Liver (tissue), 9 donors: ENCODE measurements around the gene CWC22. TPM values are rescaled to one million over a fixed set of nuclear protein-coding genes. Genes with fewer than 3 reads are reported as not detected.

Experiments used
- DNase-seq: peaks from one replicate; pipeline ENCODE4 v3.0.0-alpha.2; 2017; ENCODE audit warnings: low spot score
- H3K27ac ChIP-seq, 2 donors: one replicate each; pipeline ENCODE4 v1.7.0; 2013; ENCODE audit warnings: inconsistent platforms in 2 of 2, low read length in 2 of 2, control low read depth in 1 of 2, low read depth in 1 of 2, mild to moderate bottlenecking in 1 of 2
- H3K27me3 ChIP-seq, 4 donors: one replicate each; pipeline versions ENCODE4 v1.6.1 to v1.7.0; 2013; ENCODE audit warnings: low read length in 3 of 4, inconsistent platforms in 1 of 4, mild to moderate bottlenecking in 1 of 4, moderate library complexity in 1 of 4; ENCODE audit not compliant: control insufficient read depth in 4 of 4, insufficient read depth in 4 of 4
- H3K36me3 ChIP-seq, 4 donors: one replicate each; pipeline versions ENCODE4 v1.6.1 to v1.7.0; 2013; ENCODE audit warnings: low read length in 3 of 4, mild to moderate bottlenecking in 3 of 4, low read depth in 1 of 4, moderate library complexity in 1 of 4; ENCODE audit not compliant: control insufficient read depth in 4 of 4, insufficient read depth in 3 of 4
- H3K4me1 ChIP-seq, 4 donors: one replicate each; pipeline versions ENCODE4 v1.6.1 to v1.7.0; 2013; ENCODE audit warnings: low read length in 3 of 4, mild to moderate bottlenecking in 3 of 4, moderate library complexity in 1 of 4; ENCODE audit not compliant: control insufficient read depth in 4 of 4, insufficient read depth in 4 of 4
- H3K4me3 ChIP-seq, 3 donors: one replicate each; pipeline versions ENCODE4 v1.6.1 to v1.7.0; 2013; ENCODE audit warnings: low read length in 3 of 3, control low read depth in 1 of 3, low read depth in 1 of 3, mild to moderate bottlenecking in 1 of 3
- H3K9ac ChIP-seq, 2 donors: one replicate each; pipeline ENCODE4 v1.7.0; 2013; ENCODE audit warnings: low read length in 2 of 2, mild to moderate bottlenecking in 2 of 2, moderate library complexity in 2 of 2, control low read depth in 1 of 2, low read depth in 1 of 2
- H3K9me3 ChIP-seq, 4 donors: one replicate each; pipeline versions ENCODE4 v1.6.1 to v1.7.0; 2013; ENCODE audit warnings: low read length in 3 of 4; ENCODE audit not compliant: control insufficient read depth in 4 of 4
- EGR1 ChIP-seq, 2 donors: IDR thresholded peaks; 2 replicates each; pipeline ENCODE4 v1.6.1; 2016 to 2018; ENCODE audit warnings: antibody characterized with exemption in 2 of 2, low read depth in 2 of 2
- FOXA2 ChIP-seq: IDR thresholded peaks from 2 replicates; pipeline ENCODE4 v1.6.1; 2016; ENCODE audit warnings: antibody characterized with exemption
- GABPA ChIP-seq, 2 donors: IDR thresholded peaks in 1 of 2; conservative IDR thresholded peaks in 1 of 2; 2 replicates each; pipeline ENCODE4 v1.6.1; 2016; ENCODE audit warnings: antibody characterized with exemption in 2 of 2, mild to moderate bottlenecking in 1 of 2, moderate library complexity in 1 of 2
- HNF4A ChIP-seq, 2 donors: conservative IDR thresholded peaks; 2 replicates each; pipeline ENCODE4 v1.6.1; 2016; ENCODE audit warnings: antibody characterized with exemption in 2 of 2, mild to moderate bottlenecking in 2 of 2
- HNF4G ChIP-seq: IDR thresholded peaks from 2 replicates; pipeline ENCODE4 v1.6.1; 2016; ENCODE audit warnings: antibody characterized with exemption
- NR2F2 ChIP-seq: IDR thresholded peaks from 2 replicates; pipeline ENCODE4 v1.6.1; 2016; ENCODE audit warnings: antibody characterized with exemption
- RAD21 ChIP-seq, 2 donors: IDR thresholded peaks; 2 replicates each; pipeline ENCODE4 v1.6.1; 2016; ENCODE audit warnings: antibody characterized with exemption in 2 of 2, mild to moderate bottlenecking in 2 of 2
- RXRA ChIP-seq, 2 donors: IDR thresholded peaks; 2 replicates each; pipeline ENCODE4 v1.6.1; 2017 to 2018; ENCODE audit warnings: antibody characterized with exemption in 2 of 2, mild to moderate bottlenecking in 1 of 2
- SP1 ChIP-seq: IDR thresholded peaks from 2 replicates; pipeline ENCODE4 v1.6.1; 2018; ENCODE audit warnings: antibody characterized with exemption, mild to moderate bottlenecking
- TAF1 ChIP-seq: conservative IDR thresholded peaks from 2 replicates; pipeline ENCODE4 v1.6.1; 2016; ENCODE audit warnings: antibody characterized with exemption, mild to moderate bottlenecking
- YY1 ChIP-seq: IDR thresholded peaks from 2 replicates; pipeline ENCODE4 v1.6.1; 2016; ENCODE audit warnings: antibody characterized with exemption, mild to moderate bottlenecking
- WGBS: extraction: QIAGEN DNeasy Blood & Tissue Kit; methylation state at CpG from one replicate; pipeline ENCODE4 v1.1.7; 2013; 5-methylcytosine and 5-hydroxymethylcytosine counted together
- polyA plus RNA-seq, 2 donors: library from polyadenylated mRNA; stranded (reverse) in 1 of 2; unstranded in 1 of 2; fragments of 200-250 nt in 1 of 2; fragments of >200 nt in 1 of 2; fragmentation: Nextera tagmentation in 1 of 2; extraction: Ambion mirVana in 1 of 2; gene quantifications; one replicate each; pipeline versions ENCODE4 v1.2.1 to v1.2.3, GENCODE V29; 2013 to 2015
- total RNA-seq, 2 donors: library from RNA; depleted of rRNA; stranded (reverse); fragments of >200 nt; gene quantifications; one replicate each; pipeline ENCODE4 v1.2.3, GENCODE V29; 2014
- TF ChIP-seq, protein P1 (sequence below): IDR thresholded peaks from 2 replicates; pipeline ENCODE4 v1.6.1; 2016; ENCODE audit warnings: antibody characterized with exemption
- TF ChIP-seq, protein P2 (sequence below): IDR thresholded peaks from 2 replicates; pipeline ENCODE4 v1.6.1; 2016; ENCODE audit warnings: antibody characterized with exemption
- TF ChIP-seq, protein P3 (sequence below): IDR thresholded peaks from 2 replicates; pipeline ENCODE4 v1.6.1; 2016; ENCODE audit warnings: antibody characterized with exemption, mild to moderate bottlenecking
- TF ChIP-seq, protein P4 (sequence below): IDR thresholded peaks from 2 replicates; pipeline ENCODE4 v1.6.1; 2016; ENCODE audit warnings: antibody characterized with exemption
- donor health status: healthy.
- donor health status: healthy.
- donor health status: healthy.
- donor health status: healthy.
- donor health status: healthy.

Gene CWC22
- total and polyA plus RNA-seq, 4 donors: 4.4 to 12.0 (median 7.7) TPM

DNA sequence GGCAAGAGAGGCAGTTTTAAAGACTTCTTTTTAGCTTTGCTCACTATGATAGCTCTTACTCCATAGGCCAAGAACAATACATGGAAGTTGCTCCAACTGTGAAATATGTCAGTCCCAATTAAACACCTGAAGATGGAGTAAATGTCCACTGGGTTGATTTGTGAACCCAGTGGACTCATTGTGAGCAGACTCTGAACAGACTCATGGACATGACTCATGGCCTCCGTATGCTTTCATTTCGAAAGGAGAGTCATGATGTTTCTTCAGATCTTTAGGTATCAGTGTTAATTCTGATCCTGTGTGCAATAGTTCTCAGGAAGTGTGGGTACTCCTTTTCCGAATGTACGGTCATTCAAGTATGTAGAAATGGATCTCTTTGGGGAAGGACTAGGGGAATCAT is 5.4 kb upstream of the CWC22 start:
- Histone ChIP-seq H3K36me3 (no peaks in the 10 kb centered on the region), H3K4me1 (peaks cover 0 to under 1% (median 0%) of the 10 kb centered on the region in 4 donors), H3K9me3 (no peaks in the 10 kb centered on the region), H3K9ac (no peak overlapping the region), H3K27me3 (no peaks in the 10 kb centered on the region), H3K27ac (no peak overlapping the region), H3K4me3 (no peak overlapping the region)
- DNase-seq: no peak
- TF ChIP-seq HNF4A (conservative IDR thresholded peaks at IDR 0.05) (no peak), YY1 (no peak), SP1 (no peak), EGR1 (IDR thresholded peaks at IDR 0.05; ENCODE audit: low read depth in 2 of 2) (no peak), TAF1 (no peak), HNF4G (no peak), FOXA2 (no peak), RAD21 (IDR thresholded peaks at IDR 0.05) (no peak)
- TF ChIP-seq, protein P1, sequence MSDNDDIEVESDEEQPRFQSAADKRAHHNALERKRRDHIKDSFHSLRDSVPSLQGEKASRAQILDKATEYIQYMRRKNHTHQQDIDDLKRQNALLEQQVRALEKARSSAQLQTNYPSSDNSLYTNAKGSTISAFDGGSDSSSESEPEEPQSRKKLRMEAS: no peak
- TF ChIP-seq, protein P2, sequence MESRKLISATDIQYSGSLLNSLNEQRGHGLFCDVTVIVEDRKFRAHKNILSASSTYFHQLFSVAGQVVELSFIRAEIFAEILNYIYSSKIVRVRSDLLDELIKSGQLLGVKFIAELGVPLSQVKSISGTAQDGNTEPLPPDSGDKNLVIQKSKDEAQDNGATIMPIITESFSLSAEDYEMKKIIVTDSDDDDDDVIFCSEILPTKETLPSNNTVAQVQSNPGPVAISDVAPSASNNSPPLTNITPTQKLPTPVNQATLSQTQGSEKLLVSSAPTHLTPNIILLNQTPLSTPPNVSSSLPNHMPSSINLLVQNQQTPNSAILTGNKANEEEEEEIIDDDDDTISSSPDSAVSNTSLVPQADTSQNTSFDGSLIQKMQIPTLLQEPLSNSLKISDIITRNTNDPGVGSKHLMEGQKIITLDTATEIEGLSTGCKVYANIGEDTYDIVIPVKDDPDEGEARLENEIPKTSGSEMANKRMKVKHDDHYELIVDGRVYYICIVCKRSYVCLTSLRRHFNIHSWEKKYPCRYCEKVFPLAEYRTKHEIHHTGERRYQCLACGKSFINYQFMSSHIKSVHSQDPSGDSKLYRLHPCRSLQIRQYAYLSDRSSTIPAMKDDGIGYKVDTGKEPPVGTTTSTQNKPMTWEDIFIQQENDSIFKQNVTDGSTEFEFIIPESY: no peak
- TF ChIP-seq, protein P3, sequence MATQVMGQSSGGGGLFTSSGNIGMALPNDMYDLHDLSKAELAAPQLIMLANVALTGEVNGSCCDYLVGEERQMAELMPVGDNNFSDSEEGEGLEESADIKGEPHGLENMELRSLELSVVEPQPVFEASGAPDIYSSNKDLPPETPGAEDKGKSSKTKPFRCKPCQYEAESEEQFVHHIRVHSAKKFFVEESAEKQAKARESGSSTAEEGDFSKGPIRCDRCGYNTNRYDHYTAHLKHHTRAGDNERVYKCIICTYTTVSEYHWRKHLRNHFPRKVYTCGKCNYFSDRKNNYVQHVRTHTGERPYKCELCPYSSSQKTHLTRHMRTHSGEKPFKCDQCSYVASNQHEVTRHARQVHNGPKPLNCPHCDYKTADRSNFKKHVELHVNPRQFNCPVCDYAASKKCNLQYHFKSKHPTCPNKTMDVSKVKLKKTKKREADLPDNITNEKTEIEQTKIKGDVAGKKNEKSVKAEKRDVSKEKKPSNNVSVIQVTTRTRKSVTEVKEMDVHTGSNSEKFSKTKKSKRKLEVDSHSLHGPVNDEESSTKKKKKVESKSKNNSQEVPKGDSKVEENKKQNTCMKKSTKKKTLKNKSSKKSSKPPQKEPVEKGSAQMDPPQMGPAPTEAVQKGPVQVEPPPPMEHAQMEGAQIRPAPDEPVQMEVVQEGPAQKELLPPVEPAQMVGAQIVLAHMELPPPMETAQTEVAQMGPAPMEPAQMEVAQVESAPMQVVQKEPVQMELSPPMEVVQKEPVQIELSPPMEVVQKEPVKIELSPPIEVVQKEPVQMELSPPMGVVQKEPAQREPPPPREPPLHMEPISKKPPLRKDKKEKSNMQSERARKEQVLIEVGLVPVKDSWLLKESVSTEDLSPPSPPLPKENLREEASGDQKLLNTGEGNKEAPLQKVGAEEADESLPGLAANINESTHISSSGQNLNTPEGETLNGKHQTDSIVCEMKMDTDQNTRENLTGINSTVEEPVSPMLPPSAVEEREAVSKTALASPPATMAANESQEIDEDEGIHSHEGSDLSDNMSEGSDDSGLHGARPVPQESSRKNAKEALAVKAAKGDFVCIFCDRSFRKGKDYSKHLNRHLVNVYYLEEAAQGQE: no peak
- 97% methylated on average over 4 of the region's 4 CpGs for WGBS

DNA sequence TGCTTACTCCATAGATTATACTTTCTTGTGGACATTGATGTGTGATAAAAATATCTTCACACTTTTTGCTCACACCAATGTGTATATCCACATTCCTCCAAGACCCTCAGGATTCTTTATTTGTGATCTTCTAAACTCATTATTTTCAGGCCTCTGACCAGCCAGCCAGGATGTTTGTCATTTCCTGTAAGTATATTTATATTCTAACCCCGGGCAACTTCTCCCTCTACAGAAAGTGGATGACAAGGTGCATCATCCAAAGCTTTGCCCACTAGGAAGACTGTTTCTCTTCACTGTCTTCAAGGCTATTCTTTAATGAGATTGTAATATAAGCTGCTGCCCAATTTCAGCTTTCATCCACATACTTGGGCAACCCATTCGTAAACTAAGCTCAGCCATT is 3.6 kb upstream of the CWC22 start:
- WGBS: 66% methylated on average over 2 of the region's 2 CpGs
- no peak for DNase-seq
- no peaks in the 10 kb centered on the region for H3K9me3 ChIP-seq
- no peaks in the 10 kb centered on the region for H3K36me3 ChIP-seq
- no peaks in the 10 kb centered on the region for H3K27me3 ChIP-seq
- no peak for TF ChIP-seq GABPA (IDR thresholded peaks at IDR 0.05 in 1 of 2, conservative IDR thresholded peaks at IDR 0.05 in 1 of 2)
- no peak for TF ChIP-seq YY1
- no peak for TF ChIP-seq EGR1 (IDR thresholded peaks at IDR 0.05; ENCODE audit: low read depth in 2 of 2)
- no peak for TF ChIP-seq NR2F2
- TF ChIP-seq TAF1: no peak
- TF ChIP-seq, protein P2: no peak
- no peak for TF ChIP-seq RAD21 (IDR thresholded peaks at IDR 0.05)
- TF ChIP-seq, protein P4, sequence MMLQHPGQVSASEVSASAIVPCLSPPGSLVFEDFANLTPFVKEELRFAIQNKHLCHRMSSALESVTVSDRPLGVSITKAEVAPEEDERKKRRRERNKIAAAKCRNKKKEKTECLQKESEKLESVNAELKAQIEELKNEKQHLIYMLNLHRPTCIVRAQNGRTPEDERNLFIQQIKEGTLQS: no peak
- TF ChIP-seq RXRA (IDR thresholded peaks at IDR 0.05): no peak
- TF ChIP-seq, protein P3: no peak
- TF ChIP-seq HNF4A (conservative IDR thresholded peaks at IDR 0.05): no peak
- TF ChIP-seq, protein P1: no peak
- peaks cover 0 to 10% (median 5%) of the 10 kb centered on the region in 4 donors for H3K4me1 ChIP-seq
- H3K4me3 ChIP-seq: no peak overlapping the region
- H3K9ac ChIP-seq: no peak overlapping the region
- H3K27ac ChIP-seq: no peak overlapping the region
